HG03039 (cell line): ENCODE results near the gene LARP4B.

ENCODE experiments used
- ATAC-seq: cut with Tn5 transposase; IDR thresholded peaks from one replicate; pipeline ENCODE4 v1.9.1; 2021; ENCODE audit warnings: mild to moderate bottlenecking, moderate library complexity; ENCODE audit not compliant: unreplicated experiment

The LARP4B gene

DNA sequence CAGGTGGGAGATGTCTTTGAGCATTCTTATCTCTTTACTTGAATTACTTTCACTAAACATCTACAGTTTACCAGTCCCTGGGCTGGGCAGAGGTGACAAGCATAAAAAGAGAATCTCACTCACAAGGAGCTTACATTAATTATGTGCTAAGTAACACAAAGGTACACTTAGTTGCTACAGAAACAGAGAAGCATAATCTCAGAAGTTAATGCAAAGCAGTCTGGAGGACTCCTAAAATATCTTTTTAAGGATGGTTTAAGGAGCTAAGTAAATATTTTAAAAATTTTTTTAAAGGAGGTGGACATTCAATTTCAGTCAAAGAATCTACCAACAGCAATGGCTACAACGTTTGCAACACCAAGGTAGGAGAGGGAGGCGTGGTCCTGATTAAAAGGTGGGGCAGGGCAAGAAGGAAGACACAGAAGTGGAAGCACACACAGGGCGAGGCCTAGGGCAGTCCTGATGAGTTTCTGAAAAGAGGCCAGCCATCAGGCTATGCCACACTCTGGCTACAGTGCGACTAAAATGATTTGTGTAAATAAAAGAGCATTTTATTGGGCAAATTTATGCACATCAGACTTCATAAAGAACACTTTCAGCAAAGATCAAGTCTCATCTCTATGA lies 5.3 kb downstream of the LARP4B start:
- no peak for ATAC-seq

DNA sequence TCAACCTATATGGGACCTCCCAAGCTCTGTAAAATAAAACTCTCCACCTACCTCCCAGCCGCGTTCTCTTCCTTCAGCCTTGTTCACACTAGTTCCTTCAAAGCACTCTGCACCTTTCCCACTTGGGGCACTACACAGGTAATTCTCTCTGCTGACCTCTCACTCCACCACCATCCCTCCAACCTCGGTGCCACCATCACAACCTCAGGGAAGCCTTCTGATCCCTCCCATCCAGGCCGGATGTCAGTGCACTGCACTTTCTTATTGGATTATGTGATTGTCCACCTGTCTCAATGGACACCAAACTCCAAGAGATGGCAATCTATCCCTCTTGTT lies 7.0 kb downstream of the LARP4B start:
- ATAC-seq: no peak

DNA sequence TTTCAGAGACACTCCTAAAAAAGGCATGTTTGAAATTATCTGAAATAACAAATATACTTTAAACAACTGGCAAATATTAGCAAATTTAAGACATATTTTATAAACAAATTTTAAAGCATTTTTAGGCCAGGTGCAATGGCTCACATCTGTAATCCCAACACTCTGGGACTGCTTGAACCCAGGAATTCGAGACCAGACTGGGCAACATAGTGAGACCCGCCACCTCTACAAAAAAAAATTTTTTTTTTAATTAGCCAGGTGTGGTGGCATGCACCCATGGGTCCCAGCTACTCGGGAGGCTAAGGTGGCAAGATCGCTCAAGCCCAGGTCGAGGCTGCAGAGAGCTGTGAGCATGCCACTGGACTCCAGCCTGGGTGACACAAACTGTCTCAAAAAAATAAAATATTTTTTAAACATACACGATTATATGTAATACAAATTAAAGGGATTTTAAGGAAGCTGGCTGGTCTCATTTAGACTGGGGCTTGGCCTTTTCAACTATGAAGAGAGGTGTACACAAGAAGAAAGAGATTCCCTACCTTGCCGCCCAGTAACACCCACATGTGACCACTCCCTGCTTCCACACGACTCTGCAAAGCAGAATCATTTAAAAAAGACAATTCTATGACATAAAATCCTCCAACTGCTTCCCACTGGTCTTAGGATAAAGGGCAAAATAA lies 7.5 kb downstream of the LARP4B start:
- no peak for ATAC-seq

DNA sequence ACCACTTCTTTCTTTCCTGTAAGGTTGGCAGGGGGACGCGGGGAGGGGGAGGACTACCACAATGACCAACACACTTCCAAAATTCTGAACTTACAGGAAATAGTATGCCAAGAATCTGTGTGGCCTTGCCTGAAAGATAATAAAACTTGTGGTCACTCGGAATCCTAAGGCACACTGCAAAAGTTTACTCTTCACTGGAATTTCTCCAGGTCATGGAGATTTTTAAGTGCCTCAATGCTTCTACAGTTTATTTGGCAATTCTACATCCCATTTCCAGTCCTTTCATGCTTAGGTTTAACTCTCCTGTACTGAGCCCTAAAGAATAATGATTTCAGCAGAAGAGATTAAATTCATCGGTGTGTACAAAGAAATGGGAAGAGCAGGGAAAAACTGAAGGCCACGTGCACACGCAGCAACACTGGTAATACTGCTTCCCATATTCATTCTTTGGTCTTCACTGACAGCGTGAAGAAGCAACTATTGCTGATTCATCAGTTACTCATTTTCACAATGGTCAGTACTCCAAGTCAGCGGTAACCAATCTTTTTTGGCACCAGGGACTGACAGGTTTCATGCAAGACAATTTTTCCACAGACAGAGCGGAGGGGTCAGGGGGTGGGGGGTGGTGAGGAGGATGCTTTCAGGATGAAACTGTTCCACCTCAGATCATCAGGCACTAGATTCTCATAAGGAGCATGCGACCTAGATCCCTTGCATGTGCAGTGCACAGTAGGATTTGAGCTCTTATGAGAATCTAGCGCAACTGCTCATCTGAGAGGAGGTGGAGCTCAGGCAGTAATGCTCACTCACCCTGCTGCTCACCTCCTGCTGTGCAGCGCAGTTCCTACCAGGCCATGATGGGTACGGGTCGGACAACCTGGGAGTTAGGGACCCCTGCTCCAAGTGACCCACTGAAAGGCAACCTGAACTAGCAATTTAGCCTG lies 9.8 kb downstream of the LARP4B start:
- no peak for ATAC-seq

DNA sequence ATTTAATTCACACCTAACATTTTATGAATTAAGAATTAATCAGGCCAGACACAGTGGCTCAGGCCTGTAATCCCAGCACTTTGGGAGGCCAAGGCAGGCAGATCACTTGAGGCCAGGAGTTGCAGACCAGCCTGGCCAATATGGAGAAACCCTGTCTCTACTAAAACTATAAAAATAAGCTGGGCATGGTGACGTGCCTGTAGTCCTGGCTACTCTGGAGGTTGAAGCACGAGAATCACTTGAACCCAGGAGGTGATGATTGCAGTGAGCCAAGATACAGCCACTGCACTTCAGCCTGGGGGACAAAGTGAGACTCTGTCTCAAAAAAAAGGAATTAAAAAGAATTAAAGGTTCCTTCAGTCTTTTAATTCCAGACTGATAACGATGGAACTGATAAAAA lies 11.1 kb downstream of the LARP4B start:
- no peak for ATAC-seq

DNA sequence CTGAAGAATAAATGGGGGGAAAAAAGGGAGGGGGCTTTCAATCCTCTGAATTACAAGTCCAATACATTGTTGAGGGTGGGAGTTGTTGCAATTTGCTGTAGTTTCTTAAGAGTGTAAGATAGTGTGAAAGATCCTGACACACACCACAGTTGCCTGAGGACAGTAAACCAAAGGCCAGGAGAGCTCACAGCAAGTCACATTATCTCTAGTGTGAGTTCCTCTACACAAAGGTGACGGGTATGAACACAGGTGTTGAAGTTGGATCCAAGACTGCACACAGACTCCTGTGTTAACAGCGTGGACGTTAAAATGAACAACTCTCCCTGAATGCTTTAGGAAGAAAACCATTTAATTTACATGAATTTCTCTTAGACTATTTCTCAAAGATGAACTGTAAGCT lies 12.0 kb downstream of the LARP4B start:
- no peak for ATAC-seq

DNA sequence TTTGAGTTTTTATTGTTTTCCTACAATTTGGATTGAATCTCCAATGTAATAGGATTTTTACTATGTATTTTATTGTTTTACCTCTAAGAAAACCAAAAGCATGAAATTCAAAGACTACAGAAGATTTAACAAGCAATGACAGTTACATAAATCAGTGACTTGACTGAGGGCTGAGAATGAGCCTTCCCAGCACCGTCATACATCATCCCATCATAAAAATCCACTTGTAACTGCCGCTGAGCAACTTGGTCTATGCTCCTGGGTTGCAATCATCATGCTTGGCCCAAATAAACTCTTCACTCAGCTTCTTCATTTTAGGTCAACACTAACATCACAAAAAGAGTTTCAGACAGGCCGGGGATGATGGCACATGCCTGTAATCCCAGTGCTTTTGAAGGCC lies 13.5 kb downstream of the LARP4B start:
- ATAC-seq: no peak

DNA sequence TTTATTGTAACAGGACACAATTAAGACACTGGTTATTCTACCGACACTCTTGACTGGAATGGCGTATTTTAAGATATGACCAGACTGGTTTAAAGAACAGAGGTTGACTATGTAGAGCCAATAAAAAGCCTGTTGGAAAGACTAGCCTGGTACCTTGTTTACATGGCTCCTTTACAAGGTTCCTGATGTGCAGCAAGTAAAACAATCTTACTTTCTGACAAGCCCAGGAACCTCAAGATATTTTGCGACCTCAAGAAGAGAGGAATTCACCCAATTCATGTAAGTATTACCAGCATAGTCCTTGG lies 14.1 kb downstream of the LARP4B start:
- ATAC-seq: no peak

DNA sequence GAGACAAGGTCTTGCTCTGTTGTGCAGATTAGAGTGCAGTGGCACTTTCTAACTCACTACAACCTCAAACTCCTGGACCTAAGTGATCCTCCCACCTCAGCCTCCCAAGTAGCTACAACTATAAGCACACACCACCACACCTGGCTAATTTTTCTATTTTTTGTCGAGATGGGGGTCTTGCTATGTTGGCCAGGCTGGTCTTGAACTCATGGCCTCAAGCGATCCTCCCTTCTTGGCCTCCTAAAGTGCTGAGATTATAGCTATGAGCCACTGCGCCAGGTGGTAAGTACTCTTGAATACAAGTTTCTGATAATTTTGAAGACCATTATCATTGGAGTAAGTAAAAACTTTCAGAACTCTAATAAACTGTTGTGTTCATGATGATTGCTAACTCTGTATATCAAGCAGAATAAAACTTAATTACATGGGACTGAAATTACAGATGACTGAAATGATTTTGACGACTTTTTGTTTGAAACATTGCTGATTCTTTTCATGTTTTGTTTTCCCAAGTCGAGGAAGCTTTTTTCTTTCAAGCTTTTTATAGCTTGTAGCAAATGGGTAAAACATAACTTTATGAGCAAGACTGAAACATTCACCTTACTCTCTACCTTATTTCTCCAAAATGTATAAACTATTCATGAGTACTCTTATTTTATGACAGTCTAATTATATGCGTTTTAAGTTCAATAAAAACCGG lies 14.6 kb downstream of the LARP4B start:
- ATAC-seq: no peak

DNA sequence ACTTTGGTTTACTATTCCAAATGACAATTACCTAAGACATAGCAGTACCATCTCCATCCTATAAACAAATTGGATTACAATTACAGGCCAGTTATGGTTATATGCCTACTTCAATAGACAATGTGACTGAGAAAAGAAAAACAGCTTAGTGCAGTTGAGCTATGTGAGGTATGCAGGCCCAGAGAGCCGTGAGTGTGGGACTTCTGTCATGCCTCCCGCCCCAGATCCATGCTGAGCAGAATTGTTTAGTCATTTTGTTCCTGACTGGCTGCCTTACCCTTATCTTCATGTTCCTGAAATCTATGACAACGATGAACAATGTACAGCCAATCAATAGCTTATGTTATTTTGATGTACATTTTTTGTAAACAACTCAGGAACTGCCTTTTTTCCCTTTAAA lies 21.7 kb downstream of the LARP4B start:
- ATAC-seq: no peak

DNA sequence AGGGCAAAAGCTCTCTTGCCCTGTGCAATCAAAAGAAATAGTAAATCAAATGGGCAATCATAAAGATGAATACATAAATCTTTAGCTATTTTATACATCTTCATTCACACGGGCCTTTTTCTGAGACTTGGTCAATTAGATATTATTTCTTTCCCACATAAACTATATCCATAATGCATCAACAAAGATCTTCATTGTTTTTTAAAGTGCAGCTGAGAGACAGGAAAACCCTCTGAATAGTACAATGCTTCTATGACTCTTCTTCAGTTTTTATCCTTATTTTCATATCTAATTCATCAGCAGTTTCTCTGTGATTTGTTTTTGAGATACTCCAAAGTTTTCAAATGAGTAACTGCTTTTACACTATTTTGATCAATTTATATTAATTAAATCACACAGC lies 25.5 kb downstream of the LARP4B start:
- ATAC-seq: no peak

DNA sequence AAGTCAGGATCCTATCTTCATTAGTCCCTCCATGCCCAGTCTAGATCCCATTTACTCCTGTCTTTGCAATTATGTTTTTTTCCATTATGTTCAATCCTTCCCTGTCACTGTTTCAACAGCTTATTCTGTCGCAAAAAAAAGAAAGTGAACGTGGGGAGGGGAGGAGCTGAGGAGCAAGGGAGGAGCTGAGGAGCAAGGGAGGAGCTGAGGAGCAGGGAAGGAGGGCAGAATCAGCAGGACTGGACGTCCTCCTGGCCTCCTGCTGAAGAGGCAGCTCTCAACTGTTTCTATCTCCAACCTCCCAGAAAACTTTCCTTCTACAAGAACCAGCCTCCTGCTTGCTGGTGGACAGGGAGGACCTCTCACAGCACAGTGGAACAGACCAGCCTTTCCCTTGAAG lies 26.0 kb downstream of the LARP4B start:
- no peak for ATAC-seq

DNA sequence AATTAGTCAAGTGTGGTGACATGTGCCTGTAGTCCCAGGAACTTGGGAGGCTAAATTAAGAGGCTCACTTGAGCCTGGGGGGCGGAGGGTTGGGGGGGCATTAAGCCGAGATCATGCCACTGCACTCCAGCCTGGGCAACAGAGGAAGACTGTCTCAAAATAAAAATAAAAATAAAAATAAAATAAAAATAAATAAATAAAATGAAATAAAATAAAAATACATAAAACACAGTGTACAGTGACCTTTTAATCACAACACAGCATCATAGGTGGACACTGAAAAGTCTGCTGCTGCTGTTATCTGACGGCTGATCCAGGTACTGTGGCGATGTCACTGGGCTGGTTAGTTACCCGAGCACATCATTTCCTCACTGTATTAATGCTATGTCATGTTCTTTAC lies 27.1 kb downstream of the LARP4B start:
- ATAC-seq: no peak

DNA sequence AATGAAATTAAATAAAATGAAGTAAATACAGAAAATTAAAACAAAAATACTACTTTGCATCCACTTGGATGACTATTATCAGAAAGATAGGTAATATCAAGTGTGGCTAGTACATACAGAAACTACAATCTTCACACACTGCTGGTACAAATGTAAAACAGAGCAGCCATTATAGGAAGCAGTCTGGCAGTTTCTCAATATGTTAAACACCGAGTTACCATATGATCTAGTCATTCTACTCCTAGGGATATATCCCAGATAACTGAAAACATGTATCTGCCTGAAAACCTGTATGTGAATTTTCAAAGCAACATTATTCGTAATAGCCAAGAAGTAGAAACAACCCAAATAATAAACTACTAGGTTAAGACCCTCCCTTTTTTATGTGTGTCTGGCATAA lies 33.4 kb downstream of the LARP4B start:
- no peak for ATAC-seq

DNA sequence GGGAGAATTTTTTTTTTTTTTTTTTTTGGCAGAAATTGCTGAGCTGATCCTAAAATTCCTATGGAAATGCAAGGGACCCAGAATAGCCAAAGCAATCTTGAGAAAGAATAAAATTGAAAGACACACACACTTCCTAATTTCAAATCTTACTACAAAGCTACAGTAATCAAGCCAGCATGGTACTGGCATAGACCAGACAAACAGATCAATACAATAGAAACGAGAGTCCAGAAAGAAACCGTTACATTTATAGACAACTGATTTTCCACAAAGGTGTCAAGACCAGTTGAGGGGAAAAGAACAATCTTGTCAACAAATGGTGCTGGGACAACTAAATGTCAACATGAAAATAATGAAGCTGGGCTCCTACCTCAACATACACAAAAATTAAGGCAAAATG lies 34.5 kb downstream of the LARP4B start:
- no peak for ATAC-seq

DNA sequence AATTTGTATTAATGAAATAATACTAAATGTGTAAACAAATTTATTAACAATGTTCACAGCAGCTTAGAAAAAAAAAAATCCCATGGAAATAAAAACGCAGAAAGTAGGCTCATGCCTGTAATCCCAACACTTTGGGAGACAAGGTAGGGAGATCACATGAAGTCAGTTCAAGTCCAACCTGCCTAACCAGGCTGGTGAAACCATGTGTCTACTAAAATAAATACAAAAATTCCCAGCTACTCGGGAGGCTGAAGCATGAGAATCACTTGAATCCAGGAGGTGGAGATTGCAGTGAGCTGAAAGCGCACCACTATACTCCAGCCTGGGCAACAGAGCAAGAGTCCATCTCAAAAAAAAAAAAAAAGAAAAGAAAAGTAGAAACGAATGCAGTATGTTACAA lies 36.2 kb downstream of the LARP4B start:
- no peak for ATAC-seq

DNA sequence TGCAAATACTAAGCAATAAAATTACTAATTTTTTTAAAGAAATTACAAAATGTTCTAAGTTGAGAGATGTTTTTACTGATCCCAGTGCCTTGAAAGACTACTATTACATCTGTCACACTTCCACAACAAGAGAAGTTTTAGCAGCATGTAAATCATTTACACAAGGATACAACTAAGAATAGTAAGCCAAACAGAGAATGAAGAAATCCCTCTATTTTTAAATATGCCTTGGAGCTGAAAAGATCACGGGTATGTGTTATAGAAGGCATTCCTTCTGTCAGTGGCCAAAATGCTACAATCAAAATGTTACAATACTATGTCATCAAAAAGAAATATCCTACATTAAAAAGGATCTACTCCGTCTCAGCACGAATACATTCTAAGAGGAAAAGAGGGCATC lies 52.6 kb downstream of the LARP4B start:
- no peak for ATAC-seq

DNA sequence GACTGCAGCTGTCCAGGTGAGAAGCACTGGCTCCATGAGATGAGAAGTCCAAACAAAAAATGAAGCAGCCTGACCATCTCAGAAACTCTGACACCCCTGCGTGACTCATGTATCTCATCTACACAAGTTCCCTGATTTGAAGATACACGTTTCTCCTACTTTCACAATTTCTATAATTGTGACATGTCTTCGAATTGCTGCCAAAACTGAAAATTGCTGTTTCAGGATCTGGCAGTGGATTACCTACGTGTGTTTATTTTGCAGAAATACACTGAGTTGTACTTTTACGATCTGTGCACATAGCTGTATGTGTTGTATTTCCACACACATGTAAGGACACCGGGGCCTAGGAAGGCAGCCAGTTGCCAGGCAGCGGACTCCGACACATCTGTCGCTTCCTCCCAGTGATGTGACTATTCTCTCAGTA lies 53.2 kb downstream of the LARP4B start:
- no peak for ATAC-seq

DNA sequence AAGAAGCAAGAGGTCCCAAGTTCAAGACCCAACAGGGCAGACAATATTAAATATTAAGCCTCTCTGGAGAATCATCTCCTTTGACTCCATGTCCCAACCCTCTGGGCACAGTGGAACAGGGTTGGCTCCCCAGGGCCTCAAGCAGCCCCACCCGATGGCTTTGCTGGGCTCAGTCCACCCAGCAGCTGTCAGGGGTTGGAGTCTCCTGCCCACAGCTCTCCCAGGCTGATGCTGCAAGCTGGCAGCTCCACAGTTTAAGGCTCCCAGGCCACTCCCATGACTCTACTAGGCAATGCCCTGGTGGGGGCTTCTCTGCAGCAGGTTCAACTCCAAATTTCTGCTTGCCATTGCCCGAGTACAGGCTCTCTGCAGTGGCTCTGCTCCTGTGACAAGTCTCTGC lies 55.1 kb downstream of the LARP4B start:
- no peak for ATAC-seq

DNA sequence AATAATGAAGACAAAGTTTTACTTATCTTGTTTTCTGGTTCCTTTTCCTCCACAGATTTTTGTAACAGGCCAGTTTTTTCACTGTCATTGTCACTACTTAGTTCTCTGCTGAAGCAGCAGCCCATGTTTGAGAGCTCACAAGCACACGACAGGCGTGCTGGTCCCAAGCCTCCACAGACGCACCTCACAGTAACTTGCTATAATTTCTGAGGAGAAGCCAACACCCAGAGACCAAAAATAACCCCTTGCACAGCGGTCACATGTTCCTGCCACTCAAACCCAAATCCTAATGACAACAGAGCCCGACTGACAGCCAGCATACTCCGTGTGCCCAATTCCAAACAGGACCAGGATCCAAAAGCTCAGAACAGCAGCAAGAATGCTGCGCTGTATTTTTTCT lies 58.5 kb downstream of the LARP4B start:
- no peak for ATAC-seq

DNA sequence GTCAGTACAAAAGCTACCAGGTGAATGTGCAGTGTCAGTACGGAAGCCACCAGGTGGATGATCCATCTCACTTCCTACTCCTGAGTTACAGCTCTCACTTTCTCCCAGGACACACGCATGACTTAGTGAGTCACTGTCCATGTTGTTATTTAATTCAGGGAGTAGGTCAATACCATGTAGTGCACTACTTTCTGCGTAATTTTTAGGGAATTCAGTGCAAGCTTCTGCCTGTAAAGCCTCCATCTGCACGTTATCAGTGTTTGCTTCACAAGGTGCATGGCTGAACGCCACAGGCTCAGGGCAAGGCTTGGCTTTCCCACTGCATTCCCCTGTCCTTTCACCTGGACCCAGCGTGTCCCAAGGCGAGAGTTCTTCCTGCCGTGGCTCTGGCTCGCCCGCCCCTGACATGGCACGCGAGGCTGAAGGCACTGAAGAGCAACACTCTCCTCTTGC lies 59.5 kb downstream of the LARP4B start:
- ATAC-seq: no peak
